Natural killer cell (primary cell): Measurements from ENCODE around the gene TFF3. TPM values are rescaled to one million over a fixed set of nuclear protein-coding genes. Genes with fewer than 3 reads are reported as not detected.

Experiments
- ATAC-seq, 3 donors: fragments of 150-1000 bp in 2 of 3; fragments of 200-7000 bp in 1 of 3; cut with Tn5 transposase; 1 replicate in 1 of 3; 2 replicates in 2 of 3; pipeline ENCODE4 v1.10.0; 2021; ENCODE audit warnings: mild to moderate bottlenecking in 2 of 3, moderate library complexity in 2 of 3
- DNase-seq, 2 donors: peaks; one replicate each; pipeline versions ENCODE4 v3.0.0 to v3.0.0-alpha.2; 2013 to 2021; ENCODE audit warnings: mixed read lengths in 1 of 2
- H3K27ac ChIP-seq: one replicate; pipeline ENCODE4 v1.5.1; 2013; ENCODE audit warnings: mild to moderate bottlenecking, low read length
- H3K27me3 ChIP-seq: one replicate; pipeline ENCODE4 v1.6.1; 2013; ENCODE audit warnings: low read length; ENCODE audit not compliant: control insufficient read depth, insufficient read depth
- H3K36me3 ChIP-seq: one replicate; pipeline ENCODE4 v1.6.1; 2013; ENCODE audit warnings: low read length; ENCODE audit not compliant: control insufficient read depth, insufficient read depth
- H3K4me1 ChIP-seq: one replicate; pipeline ENCODE4 v1.6.1; 2013; ENCODE audit warnings: low read length; ENCODE audit not compliant: control insufficient read depth, insufficient read depth
- H3K4me3 ChIP-seq: one replicate; pipeline ENCODE4 v1.5.1; 2013; ENCODE audit warnings: low read length
- H3K9me3 ChIP-seq: one replicate; pipeline ENCODE4 v1.6.1; 2013; ENCODE audit warnings: low read length; ENCODE audit not compliant: control insufficient read depth, insufficient read depth
- H3K27ac Mint-ChIP-seq, 2 donors: one replicate each; pipeline ENCODE4 v1.8.0; 2022; ENCODE audit warnings: mild to moderate bottlenecking in 2 of 2, mixed read lengths in 2 of 2, moderate library complexity in 1 of 2
- H3K27me3 Mint-ChIP-seq, 2 donors: one replicate each; pipeline ENCODE4 v1.8.0; 2022; ENCODE audit warnings: low read depth in 2 of 2, mixed read lengths in 2 of 2
- H3K36me3 Mint-ChIP-seq: one replicate; pipeline ENCODE4 v1.8.0; 2022; ENCODE audit warnings: mixed read lengths
- H3K4me1 Mint-ChIP-seq, 2 donors: one replicate each; pipeline ENCODE4 v1.8.0; 2022; ENCODE audit warnings: mixed read lengths in 2 of 2
- H3K4me3 Mint-ChIP-seq: one replicate; pipeline ENCODE4 v1.8.0; 2022; ENCODE audit warnings: mild to moderate bottlenecking, moderate library complexity, mixed read lengths
- H3K9me3 Mint-ChIP-seq, 2 donors: one replicate each; pipeline ENCODE4 v1.8.0; 2022; ENCODE audit warnings: mixed read lengths in 2 of 2
- CTCF ChIP-seq: fragments of 200-600 bp; IDR thresholded peaks from one replicate; pipeline ENCODE4 v1.8.0; 2022; ENCODE audit warnings: antibody characterized with exemption
- WGBS: methylation state at CpG from one replicate; pipeline ENCODE4 v1.1.7; 2013; ENCODE audit warnings: missing lambda C conversion rate; ENCODE audit not compliant: insufficient coverage; 5-methylcytosine and 5-hydroxymethylcytosine counted together
- intact Hi-C: fragments of 100-400 bp; cut with micrococcal nuclease; formaldehyde crosslinking; loops from one replicate; pipeline ENCODE4 v1.14.2; 2022
- total RNA-seq, 4 donors: library from RNA; stranded (reverse); fragments of 120-200 nt in 1 of 4; gene quantifications; one replicate each; pipeline versions ENCODE4 v1.2.3 to v1.2.4, GENCODE V29; 2013 to 2022

TFF3 gene
- total RNA-seq, 3 donors from 2014 or later (not counting 1 experiment from before 2014, with no cell fraction given): not detected

- Mint-ChIP-seq H3K27ac (no peak overlapping the region), H3K27me3 (peaks cover 10 to 27% of the 10 kb centered on the region in 2 donors), H3K36me3 (no peaks in the 10 kb centered on the region), H3K4me3 (no peak overlapping the region), H3K4me1 (no peaks in the 10 kb centered on the region), H3K9me3 (no peaks in the 10 kb centered on the region)
- Histone ChIP-seq H3K9me3 (no peaks in the 10 kb centered on the region), H3K36me3 (no peaks in the 10 kb centered on the region), H3K4me1 (peaks cover 9% of the 10 kb centered on the region), H3K4me3 (no peak overlapping the region), H3K27ac (no peak overlapping the region), H3K27me3 (no peaks in the 10 kb centered on the region)
- ATAC-seq (no peak), DNase-seq (no peak)
- no peak for TF ChIP-seq CTCF
- intact Hi-C loops: no loop called here
- WGBS: 62% methylated on average over 7 of the region's 7 CpGs
Measured at GRCh38 chr21:42302794-42303193, 12.4 kb downstream of the TFF3 start.

- H3K36me3 ChIP-seq: peaks cover 1% of the 10 kb centered on the region
- no peak overlapping the region for H3K27ac ChIP-seq
- peaks cover 10 to 23% of the 10 kb centered on the region in 2 donors for H3K27me3 Mint-ChIP-seq
- TF ChIP-seq CTCF: no peak
- no peak overlapping the region for H3K4me3 Mint-ChIP-seq
- ATAC-seq (no peak), DNase-seq (no peak)
- H3K27ac Mint-ChIP-seq: no peak overlapping the region
- H3K4me1 Mint-ChIP-seq: no peaks in the 10 kb centered on the region
- 72% methylated on average over 12 of the region's 12 CpGs for WGBS
- H3K4me3 ChIP-seq: no peak overlapping the region
- no peaks in the 10 kb centered on the region for H3K9me3 Mint-ChIP-seq
- H3K9me3 ChIP-seq: no peaks in the 10 kb centered on the region
- H3K36me3 Mint-ChIP-seq: no peaks in the 10 kb centered on the region
- intact Hi-C loops: no loop called here
- H3K4me1 ChIP-seq: peaks cover 9% of the 10 kb centered on the region
- no peaks in the 10 kb centered on the region for H3K27me3 ChIP-seq
Measured at GRCh38 chr21:42302076-42302650, 13.0 kb downstream of the TFF3 start.

GRCh38 chr21:42301371-42302075 is 13.7 kb downstream of the TFF3 start:
- ATAC-seq (no peak), DNase-seq (no peak)
- peaks cover 5 to 17% of the 10 kb centered on the region in 2 donors for H3K27me3 Mint-ChIP-seq
- H3K27me3 ChIP-seq: no peaks in the 10 kb centered on the region
- peaks cover 6% of the 10 kb centered on the region for H3K4me1 ChIP-seq
- no peak overlapping the region for H3K27ac Mint-ChIP-seq
- H3K4me3 ChIP-seq: no peak overlapping the region
- no peak overlapping the region for H3K27ac ChIP-seq
- H3K4me3 Mint-ChIP-seq: no peak overlapping the region
- no peaks in the 10 kb centered on the region for H3K4me1 Mint-ChIP-seq
- intact Hi-C loops: no loop called here
- H3K36me3 ChIP-seq: peaks cover 2% of the 10 kb centered on the region
- no peak for TF ChIP-seq CTCF
- H3K36me3 Mint-ChIP-seq: no peaks in the 10 kb centered on the region
- 79% methylated on average over 20 of the region's 20 CpGs for WGBS
- H3K9me3 Mint-ChIP-seq: no peaks in the 10 kb centered on the region
- H3K9me3 ChIP-seq: no peaks in the 10 kb centered on the region
